Measurements from ENCODE around the gene ITPRID2. TPM values are rescaled to one million over a fixed set of nuclear protein-coding genes. Genes with fewer than 3 reads are reported as not detected.
A peak's percentile ranks its signal among the peaks of the same experiment; 100 is the strongest.

Gene ITPRID2
- total and polyA plus RNA-seq, 2 of the 4 experiments (the other 2 are of a cell fraction) = 74.1 to 187 TPM

- Histone ChIP-seq H3K18ac (ENCODE audit: low read depth, low read length) (peak overlapping the region; percentile 36; the same call in 1 of the 2 replicates), H3K9ac (ENCODE audit: low read depth, low read length) (no peak overlapping the region), H2BK15ac (ENCODE audit: low read depth, low read length) (no peak overlapping the region), H2AFZ (replicated peaks; ENCODE audit: low read length, poor library complexity) (no peak overlapping the region), H3K56ac (ENCODE audit: extremely low read depth, insufficient read depth, low read length) (no peak overlapping the region), H3K4me1 (ENCODE audit: control insufficient read depth, insufficient read depth, low read length) (no peaks in the 10 kb centered on the region), H3K36me3 (ENCODE audit: control insufficient read depth, insufficient read depth, low read length) (no peaks in the 10 kb centered on the region), H3K27ac (ENCODE audit: insufficient read depth, low read length) (no peak overlapping the region), H3K79me1 (ENCODE audit: low read depth in 1 of 2, low read length in 2 of 2) (no peaks in the 10 kb centered on the region), H3K4ac (ENCODE audit: low read depth, low read length) (no peak overlapping the region), H2BK120ac (ENCODE audit: low read depth, low read length) (no peak overlapping the region), H3K9me1 (ENCODE audit: insufficient read depth, low read length) (no peaks in the 10 kb centered on the region), H4K20me1 (ENCODE audit: insufficient read depth, low read length) (no peaks in the 10 kb centered on the region), H2AK5ac (ENCODE audit: low read depth, low read length) (no peak overlapping the region), H2BK20ac (ENCODE audit: low read depth, low read length) (no peak overlapping the region), H3K23ac (ENCODE audit: low read depth, low read length) (no peak overlapping the region; the same call in 1 of the 2 replicates), H2BK5ac (ENCODE audit: low read depth, low read length, poor library complexity, severe bottlenecking) (no peak overlapping the region), H4K5ac (ENCODE audit: low read depth, low read length) (no peak overlapping the region), H2AK9ac (replicated peaks; ENCODE audit: low read depth, low read length, poor library complexity) (no peak overlapping the region), H4K91ac (ENCODE audit: insufficient read depth, low read depth, low read length) (no peak overlapping the region), H3K14ac (replicated peaks; ENCODE audit: low read depth, low read length) (no peak overlapping the region), H3K4me2 (ENCODE audit: low read depth, low read length) (no peak overlapping the region), H3K27me3 (ENCODE audit: control insufficient read depth, insufficient read depth, low read length) (no peaks in the 10 kb centered on the region), H4K8ac (ENCODE audit: low read depth in 2 of 2, low read length in 2 of 2) (no peak overlapping the region; a peak in 1 of 4 replicates), H3K9me3 (ENCODE audit: control insufficient read depth, insufficient read depth, low read length) (no peaks in the 10 kb centered on the region), H3K4me3 (ENCODE audit: insufficient read depth, low read depth, low read length) (no peak overlapping the region)
- TF ChIP-seq SMC3 (IDR thresholded peaks at IDR 0.05; ENCODE audit: low read depth, low read length) (no peak), CEBPB (IDR thresholded peaks at IDR 0.05; ENCODE audit: low read depth, low read length) (peak; percentile 44; the same call in 1 of the 2 replicates), MAFK (IDR thresholded peaks at IDR 0.05; ENCODE audit: low read depth, low read length) (no peak)
- POLR2A ChIA-PET (ENCODE audit: unreplicated experiment) = no interaction called here
- WGBS, 2 experiments (ENCODE audit: extremely low coverage in 2 of 2, insufficient read length in 1 of 2) = no CpG with 5 or more reads among the region's 1 CpG
- ATAC-seq (ENCODE audit: low read depth) (no peak), DNase-seq (peak; percentile 58)
- intact Hi-C loops (cut with micrococcal nuclease) = no loop called here
- in situ Hi-C loops (cut with MboI; ENCODE audit: low sequenced_read_pairs) = no loop called here
- dilution Hi-C loops (cut with HindIII; ENCODE audit: low sequenced_read_pairs, unreplicated experiment) = no loop called here
- CTCF ChIA-PET = no interaction called here
- BruUV-seq (replicated peaks) = no TSS peak
Measured at GRCh38 chr2:181857483-181857882, 34.0 kb upstream of the ITPRID2 start.

Measured in IMR-90 (cell line).